Neural cell (in vitro differentiated cells): ENCODE results near the gene PPP1R36. TPM values are rescaled to one million over a fixed set of nuclear protein-coding genes. Genes with fewer than 3 reads are reported as not detected.

ENCODE experiments used
- H2AFZ ChIP-seq: fragments of 200-600, 300-800 bp; sonication (generic), shearing (Covaris generic); 2 replicates; pipeline ENCODE4 v1.6.0; 2014; ENCODE audit warnings: low read depth, mild to moderate bottlenecking, antibody characterized with exemption, low read length, moderate library complexity
- H3F3A ChIP-seq: fragments of 200-600 bp; shearing (Covaris generic); 2 replicates; pipeline ENCODE4 v1.6.1; 2016; ENCODE audit warnings: mild to moderate bottlenecking, moderate library complexity, mixed read lengths, antibody characterized with exemption, low read length; ENCODE audit not compliant: insufficient read depth, poor library complexity, severe bottlenecking
- H3K27ac ChIP-seq: fragments of 200-600, 300-800 bp; sonication (generic), shearing (Covaris generic); 2 replicates; pipeline ENCODE4 v1.5.1; 2014; ENCODE audit warnings: mild to moderate bottlenecking, low read length, moderate library complexity
- H3K27me3 ChIP-seq: fragments of 300-800, 200-600 bp; sonication (generic), shearing (Covaris generic); 2 replicates; pipeline ENCODE4 v1.6.0; 2014; ENCODE audit warnings: mild to moderate bottlenecking, low read depth, low read length, moderate library complexity; ENCODE audit not compliant: insufficient read depth
- H3K36me3 ChIP-seq: fragments of 300-800, 200-600 bp; sonication (generic), shearing (Covaris generic); 2 replicates; pipeline ENCODE4 v1.5.1; 2014; ENCODE audit warnings: mild to moderate bottlenecking, antibody characterized with exemption, low read length, moderate library complexity; ENCODE audit not compliant: insufficient read depth
- H3K4me2 ChIP-seq: fragments of 300-800, 200-600 bp; sonication (generic), shearing (Covaris generic); 2 replicates; pipeline ENCODE4 v1.6.0; 2014; ENCODE audit warnings: mild to moderate bottlenecking, low read length
- H3K4me3 ChIP-seq: fragments of 300-800, 200-600 bp; sonication (generic), shearing (Covaris generic); 2 replicates; pipeline ENCODE4 v1.5.1; 2014; ENCODE audit warnings: mild to moderate bottlenecking, low read length, moderate library complexity
- H3K79me2 ChIP-seq: fragments of 200-600 bp; shearing (Covaris generic); replicated peaks from 2 replicates; pipeline ENCODE4 v1.6.0; 2014; ENCODE audit warnings: mild to moderate bottlenecking, low read length, moderate library complexity; ENCODE audit not compliant: insufficient read depth
- H3K9ac ChIP-seq: fragments of 300-800, 200-600 bp; sonication (generic), shearing (Covaris generic); 2 replicates; pipeline ENCODE4 v1.6.1; 2016; ENCODE audit warnings: mild to moderate bottlenecking, low read length, mixed read lengths
- H3K9me2 ChIP-seq: fragments of 200-600 bp; shearing (Covaris generic); 2 replicates; pipeline ENCODE4 v1.6.1; 2016; ENCODE audit warnings: mild to moderate bottlenecking, low read length, mixed read lengths; ENCODE audit not compliant: insufficient read depth
- H3K9me3 ChIP-seq: fragments of 200-600, 300-800 bp; sonication (generic), shearing (Covaris generic); 2 replicates; pipeline ENCODE4 v1.6.1; 2016; ENCODE audit warnings: mild to moderate bottlenecking, mixed run types, low read length, moderate library complexity, mixed read lengths
- H4K20me1 ChIP-seq: fragments of 200-600 bp; shearing (Covaris generic); 2 replicates; pipeline ENCODE4 v1.6.1; 2016; ENCODE audit warnings: mild to moderate bottlenecking, mixed run types; ENCODE audit not compliant: insufficient read depth
- EP300 ChIP-seq: fragments of 450-650 bp; conservative IDR thresholded peaks from 2 replicates; pipeline ENCODE4 v1.6.1; 2014; ENCODE audit warnings: antibody characterized with exemption, mild to moderate bottlenecking, moderate library complexity; ENCODE audit not compliant: poor library complexity, severe bottlenecking
- EZH2 ChIP-seq: fragments of 200-600, 300-800 bp; shearing (Covaris generic), sonication (generic); IDR thresholded peaks from 2 replicates; pipeline ENCODE4 v1.6.1; 2014; ENCODE audit warnings: antibody characterized with exemption, low read length, borderline replicate concordance, mild to moderate bottlenecking; ENCODE audit not compliant: insufficient read depth, poor library complexity, severe bottlenecking
- POLR2AphosphoS5 ChIP-seq: IDR thresholded peaks from 2 replicates; pipeline ENCODE4 v1.6.1; 2012
- SMC3 ChIP-seq: fragments of 450-650 bp; conservative IDR thresholded peaks from 2 replicates; pipeline ENCODE4 v1.6.1; 2014; ENCODE audit warnings: antibody characterized with exemption, mild to moderate bottlenecking, moderate library complexity; ENCODE audit not compliant: poor library complexity
- TAF1 ChIP-seq: IDR thresholded peaks from 2 replicates; pipeline ENCODE4 v1.6.1; 2012; ENCODE audit warnings: low read depth
- polyA plus RNA-seq: library from polyadenylated mRNA; depleted of rRNA; stranded (reverse); fragments of >200 nt; gene quantifications from 2 replicates; pipeline ENCODE4 v1.2.3, GENCODE V29; 2014
- small RNA-seq, 3 experiments: library from RNA; depleted of rRNA; stranded (forward); fragments of <200 nt; gene quantifications; one replicate each; pipeline ENCODE3, GENCODE V24; 2012
- TF ChIP-seq, protein P1 (sequence below): IDR thresholded peaks from 2 replicates; pipeline ENCODE4 v1.6.1; 2012; ENCODE audit warnings: borderline replicate concordance

Gene PPP1R36
- polyA plus RNA-seq, 1 donor from 2014 or later, result not detected

DNA sequence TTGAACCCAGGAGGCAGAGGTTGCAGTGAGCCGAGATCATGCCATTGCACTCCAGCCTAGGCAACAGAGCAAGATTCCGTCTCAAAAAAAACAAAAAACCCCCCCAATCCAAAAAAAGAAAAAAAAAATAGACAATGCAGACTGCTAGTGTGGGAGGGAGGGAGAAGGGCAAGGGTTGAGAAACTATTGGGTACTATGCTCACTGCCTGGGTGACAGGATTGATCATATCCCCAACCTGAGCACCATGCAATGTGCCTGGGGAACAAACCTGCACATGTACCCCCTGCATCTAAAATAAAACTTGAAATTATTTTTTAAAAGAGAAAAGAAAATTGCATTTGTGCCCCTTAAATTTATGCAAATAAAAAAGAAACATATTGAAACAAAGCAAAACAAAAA, 88.9 kb downstream of the PPP1R36 start:
- TF ChIP-seq EP300 (no peak), SMC3 (no peak), POLR2AphosphoS5 (no peak), EZH2 (no peak), TAF1 (no peak)
- TF ChIP-seq, protein P1, sequence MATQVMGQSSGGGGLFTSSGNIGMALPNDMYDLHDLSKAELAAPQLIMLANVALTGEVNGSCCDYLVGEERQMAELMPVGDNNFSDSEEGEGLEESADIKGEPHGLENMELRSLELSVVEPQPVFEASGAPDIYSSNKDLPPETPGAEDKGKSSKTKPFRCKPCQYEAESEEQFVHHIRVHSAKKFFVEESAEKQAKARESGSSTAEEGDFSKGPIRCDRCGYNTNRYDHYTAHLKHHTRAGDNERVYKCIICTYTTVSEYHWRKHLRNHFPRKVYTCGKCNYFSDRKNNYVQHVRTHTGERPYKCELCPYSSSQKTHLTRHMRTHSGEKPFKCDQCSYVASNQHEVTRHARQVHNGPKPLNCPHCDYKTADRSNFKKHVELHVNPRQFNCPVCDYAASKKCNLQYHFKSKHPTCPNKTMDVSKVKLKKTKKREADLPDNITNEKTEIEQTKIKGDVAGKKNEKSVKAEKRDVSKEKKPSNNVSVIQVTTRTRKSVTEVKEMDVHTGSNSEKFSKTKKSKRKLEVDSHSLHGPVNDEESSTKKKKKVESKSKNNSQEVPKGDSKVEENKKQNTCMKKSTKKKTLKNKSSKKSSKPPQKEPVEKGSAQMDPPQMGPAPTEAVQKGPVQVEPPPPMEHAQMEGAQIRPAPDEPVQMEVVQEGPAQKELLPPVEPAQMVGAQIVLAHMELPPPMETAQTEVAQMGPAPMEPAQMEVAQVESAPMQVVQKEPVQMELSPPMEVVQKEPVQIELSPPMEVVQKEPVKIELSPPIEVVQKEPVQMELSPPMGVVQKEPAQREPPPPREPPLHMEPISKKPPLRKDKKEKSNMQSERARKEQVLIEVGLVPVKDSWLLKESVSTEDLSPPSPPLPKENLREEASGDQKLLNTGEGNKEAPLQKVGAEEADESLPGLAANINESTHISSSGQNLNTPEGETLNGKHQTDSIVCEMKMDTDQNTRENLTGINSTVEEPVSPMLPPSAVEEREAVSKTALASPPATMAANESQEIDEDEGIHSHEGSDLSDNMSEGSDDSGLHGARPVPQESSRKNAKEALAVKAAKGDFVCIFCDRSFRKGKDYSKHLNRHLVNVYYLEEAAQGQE, result no peak
- no peak overlapping the region for H3K27ac ChIP-seq
- no peaks in the 10 kb centered on the region for H3K36me3 ChIP-seq
- H3K27me3 ChIP-seq, result no peaks in the 10 kb centered on the region
- no peaks in the 10 kb centered on the region for H3K9me2 ChIP-seq
- no peak overlapping the region for H3K4me3 ChIP-seq
- no peak overlapping the region for H3K9ac ChIP-seq
- no peak overlapping the region for H2AFZ ChIP-seq
- no peaks in the 10 kb centered on the region for H3K79me2 ChIP-seq
- H3K4me2 ChIP-seq, result no peak overlapping the region
- no peaks in the 10 kb centered on the region for H3F3A ChIP-seq
- H3K9me3 ChIP-seq, result no peaks in the 10 kb centered on the region
- H4K20me1 ChIP-seq, result no peaks in the 10 kb centered on the region

Small RNAs within 50 kb of the gene (small RNA-seq; reads per million reads assigned to genes)
- 0 reads per million in 3 experiments for gene AL049869.4

Other genes starting within 250 kb of the PPP1R36 start
- 5.4 and 7.1 TPM in 2 replicates for gene MTHFD1, start 161.6 kb upstream of the PPP1R36 start, polyA plus RNA-seq
- gene AKAP5, start 84.5 kb upstream of the PPP1R36 start, polyA plus RNA-seq, result 1.8 and 2.6 TPM in 2 replicates
- 5.3 TPM in 2 replicates for gene ZBTB25, start 46.1 kb upstream of the PPP1R36 start, polyA plus RNA-seq
- 22.5 and 24.8 TPM in 2 replicates for gene ZBTB1, start 45.2 kb upstream of the PPP1R36 start, polyA plus RNA-seq
- 0.25 TPM in 1 of 2 replicates, not detected in the other for gene HSPA2, start 9.2 kb upstream of the PPP1R36 start, polyA plus RNA-seq
- gene PLEKHG3, start 154.5 kb downstream of the PPP1R36 start, polyA plus RNA-seq, result 15.8 and 27.3 TPM in 2 replicates